Breast epithelium (tissue), 4 donors: ENCODE measurements around the gene HOXC10. TPM values are rescaled to one million over a fixed set of nuclear protein-coding genes. Genes with fewer than 3 reads are reported as not detected.

Experiments
- DNase-seq, 2 donors: peaks; one replicate each; pipeline ENCODE4 v3.0.0-alpha.2; 2019; ENCODE audit warnings: low spot score in 2 of 2
- H3K27ac ChIP-seq, 2 donors: fragments of 200-600 bp; sonication (generic) in 1 of 2; one replicate each; pipeline ENCODE4 v1.5.1; 2016 to 2019; ENCODE audit warnings: mild to moderate bottlenecking in 1 of 2
- H3K27me3 ChIP-seq, 2 donors: fragments of 200-600 bp; sonication (generic) in 1 of 2; one replicate each; pipeline versions ENCODE4 v1.5.1 to v1.6.0; 2017 to 2019; ENCODE audit warnings: control low read depth in 1 of 2, mild to moderate bottlenecking in 1 of 2
- H3K36me3 ChIP-seq: fragments of 200-600 bp; one replicate; pipeline ENCODE4 v1.5.1; 2019
- H3K4me1 ChIP-seq, 2 donors: fragments of 200-600 bp; sonication (generic); one replicate each; pipeline ENCODE4 v1.5.1; 2016 to 2019; ENCODE audit warnings: control low read depth in 1 of 2
- H3K4me3 ChIP-seq, 3 donors: fragments of 200-600 bp; sonication (generic); 1 replicate in 2 of 3; 2 replicates in 1 of 3; pipeline ENCODE4 v1.5.1; 2016 to 2019; ENCODE audit warnings: mild to moderate bottlenecking in 3 of 3, moderate library complexity in 2 of 3
- H3K9me3 ChIP-seq, 2 donors: fragments of 200-600 bp; sonication (generic) in 1 of 2; one replicate each; pipeline ENCODE4 v1.5.1; 2016 to 2019; ENCODE audit warnings: control low read depth in 1 of 2
- POLR2A ChIP-seq: fragments of 450-650 bp; IDR thresholded peaks from one replicate; pipeline ENCODE4 v1.6.1; 2016; ENCODE audit warnings: antibody characterized with exemption, mild to moderate bottlenecking, moderate library complexity
- POLR2AphosphoS5 ChIP-seq, 3 donors: sonication (generic); formaldehyde crosslinking; IDR thresholded peaks; one replicate each; pipeline ENCODE4 v1.6.1; 2017; ENCODE audit warnings: antibody characterized with exemption in 3 of 3
- intact Hi-C: fragments of 100-400 bp; cut with DNase I; formaldehyde crosslinking; loops from one replicate; pipeline ENCODE4 v1.15.1; 2023; ENCODE audit warnings: low total_unique reads
- total RNA-seq, 3 donors: library from RNA; depleted of rRNA; stranded (reverse); fragments of >200 nt; gene quantifications; one replicate each; pipeline ENCODE4 v1.1.0, GENCODE V29; 2016
- TF ChIP-seq, protein P1 (sequence below), 3 donors: fragments of 450-650 bp; IDR thresholded peaks; one replicate each; pipeline ENCODE4 v1.5.1; 2016 to 2017; ENCODE audit warnings: antibody characterized with exemption in 3 of 3, mild to moderate bottlenecking in 3 of 3, moderate library complexity in 3 of 3

HOXC10 gene
- total RNA-seq, 3 donors from 2014 or later = 2.0 to 10.9 (median 4.3) TPM

DNA sequence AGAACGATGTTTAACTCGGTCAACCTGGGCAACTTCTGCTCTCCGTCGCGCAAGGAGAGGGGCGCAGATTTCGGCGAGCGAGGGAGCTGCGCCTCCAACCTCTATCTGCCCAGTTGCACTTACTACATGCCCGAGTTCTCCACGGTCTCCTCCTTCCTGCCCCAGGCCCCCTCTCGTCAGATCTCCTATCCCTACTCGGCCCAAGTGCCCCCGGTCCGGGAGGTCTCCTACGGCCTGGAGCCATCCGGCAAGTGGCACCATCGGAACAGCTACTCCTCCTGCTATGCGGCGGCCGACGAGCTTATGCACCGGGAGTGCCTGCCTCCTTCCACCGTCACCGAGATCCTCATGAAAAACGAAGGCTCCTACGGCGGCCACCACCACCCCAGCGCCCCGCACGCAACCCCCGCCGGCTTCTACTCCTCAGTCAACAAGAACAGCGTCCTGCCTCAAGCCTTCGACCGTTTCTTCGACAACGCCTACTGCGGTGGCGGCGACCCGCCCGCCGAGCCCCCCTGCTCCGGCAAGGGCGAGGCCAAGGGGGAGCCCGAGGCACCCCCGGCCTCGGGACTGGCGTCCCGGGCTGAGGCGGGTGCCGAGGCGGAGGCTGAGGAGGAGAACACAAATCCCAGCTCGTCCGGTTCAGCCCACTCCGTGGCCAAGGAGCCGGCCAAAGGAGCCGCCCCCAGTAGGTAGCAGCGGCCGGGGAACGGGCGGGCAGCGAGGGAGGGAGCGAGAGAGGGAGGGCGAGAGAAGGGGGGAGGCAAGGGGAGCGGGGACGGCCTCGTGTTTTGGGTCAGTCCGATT lies 11.5 kb upstream of the HOXC10 start:
- Histone ChIP-seq H3K36me3 (no peaks in the 10 kb centered on the region), H3K27ac (peak overlapping the region in 1 of 2 donors; percentile 25), H3K9me3 (no peaks in the 10 kb centered on the region), H3K27me3 (peaks cover 11 to 99% of the 10 kb centered on the region in 2 donors), H3K4me1 (peaks cover 0 to 8% of the 10 kb centered on the region in 2 donors), H3K4me3 (peak overlapping the region; percentile 42 to 65 (median 46))
- TF ChIP-seq, protein P1, sequence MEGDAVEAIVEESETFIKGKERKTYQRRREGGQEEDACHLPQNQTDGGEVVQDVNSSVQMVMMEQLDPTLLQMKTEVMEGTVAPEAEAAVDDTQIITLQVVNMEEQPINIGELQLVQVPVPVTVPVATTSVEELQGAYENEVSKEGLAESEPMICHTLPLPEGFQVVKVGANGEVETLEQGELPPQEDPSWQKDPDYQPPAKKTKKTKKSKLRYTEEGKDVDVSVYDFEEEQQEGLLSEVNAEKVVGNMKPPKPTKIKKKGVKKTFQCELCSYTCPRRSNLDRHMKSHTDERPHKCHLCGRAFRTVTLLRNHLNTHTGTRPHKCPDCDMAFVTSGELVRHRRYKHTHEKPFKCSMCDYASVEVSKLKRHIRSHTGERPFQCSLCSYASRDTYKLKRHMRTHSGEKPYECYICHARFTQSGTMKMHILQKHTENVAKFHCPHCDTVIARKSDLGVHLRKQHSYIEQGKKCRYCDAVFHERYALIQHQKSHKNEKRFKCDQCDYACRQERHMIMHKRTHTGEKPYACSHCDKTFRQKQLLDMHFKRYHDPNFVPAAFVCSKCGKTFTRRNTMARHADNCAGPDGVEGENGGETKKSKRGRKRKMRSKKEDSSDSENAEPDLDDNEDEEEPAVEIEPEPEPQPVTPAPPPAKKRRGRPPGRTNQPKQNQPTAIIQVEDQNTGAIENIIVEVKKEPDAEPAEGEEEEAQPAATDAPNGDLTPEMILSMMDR (IDR thresholded peaks at IDR 0.05) = no peak
- TF ChIP-seq POLR2AphosphoS5 (IDR thresholded peaks at IDR 0.05) (no peak), POLR2A (no peak)
- intact Hi-C loops = no loop called here
- no peak for DNase-seq

DNA sequence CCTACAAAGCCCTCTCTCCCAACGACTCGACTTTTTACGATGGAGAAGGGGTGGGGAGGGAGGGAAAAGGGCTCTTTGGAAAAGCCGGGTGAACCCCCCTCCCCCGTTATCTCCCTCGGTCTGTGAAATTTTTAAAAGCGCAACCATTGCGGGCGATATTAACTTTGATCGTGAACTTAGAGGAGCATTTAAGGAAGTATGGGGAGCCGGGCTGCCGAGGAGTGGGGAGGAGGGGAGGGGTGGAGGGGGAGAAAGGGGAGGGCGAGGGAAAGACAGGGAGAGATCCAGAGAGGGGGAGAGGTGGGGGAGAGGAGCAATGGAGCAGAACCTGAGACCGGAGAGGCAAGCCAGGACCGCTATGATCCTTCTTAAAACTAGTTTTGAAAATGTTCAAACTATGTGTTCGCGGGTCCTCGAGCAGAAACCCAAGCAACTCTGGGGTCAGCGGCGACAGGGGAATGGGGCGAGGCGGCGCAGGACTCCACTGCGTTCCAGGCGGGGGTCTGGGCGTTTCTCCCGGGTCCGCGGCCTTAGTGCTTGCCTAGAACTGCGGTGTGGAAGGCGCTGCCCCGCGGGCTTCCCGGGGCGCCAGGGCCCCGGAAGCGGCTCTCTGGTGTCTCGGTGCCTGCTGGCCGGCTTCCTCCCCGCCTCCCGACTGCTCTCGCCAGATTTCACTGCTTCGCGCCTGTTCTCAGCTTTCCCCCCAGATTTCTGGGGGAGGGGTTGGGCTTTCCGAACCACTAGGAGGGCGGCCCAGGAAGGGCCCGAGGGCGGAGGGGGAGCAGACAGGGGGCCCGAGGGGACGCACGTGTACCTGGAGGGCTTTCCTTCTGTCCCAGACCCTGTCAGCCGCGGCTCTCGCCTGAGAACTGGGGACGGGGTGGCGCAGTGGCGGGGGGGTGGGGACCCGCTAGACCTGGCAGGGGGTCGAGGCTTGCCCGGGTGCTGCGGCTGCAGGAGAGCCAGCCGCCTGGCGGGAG lies 10.6 kb upstream of the HOXC10 start, which contains the start of gene HOTAIR:
TSS of gene HOTAIR (minus strand) at position 871 of the 980 bp plus-strand sequence.
- peak within 1 kb of the TSS in 1 of 2 donors; percentile 25 for H3K27ac ChIP-seq
- H3K4me3 ChIP-seq = peak within 1 kb of the TSS; percentile 42 to 65 (median 46)
- peaks cover 11 to 97% of the 10 kb centered on the region in 2 donors for H3K27me3 ChIP-seq
- intact Hi-C loops = no loop called here
- H3K36me3 ChIP-seq = no peaks in the 10 kb centered on the region
- no peaks in the 10 kb centered on the region for H3K9me3 ChIP-seq
- TF ChIP-seq POLR2AphosphoS5 (IDR thresholded peaks at IDR 0.05) (no peak), POLR2A (no peak)
- TF ChIP-seq, protein P1 (IDR thresholded peaks at IDR 0.05) = no peak
- DNase-seq = no peak
- peaks cover 0 to 8% of the 10 kb centered on the region in 2 donors for H3K4me1 ChIP-seq

DNA sequence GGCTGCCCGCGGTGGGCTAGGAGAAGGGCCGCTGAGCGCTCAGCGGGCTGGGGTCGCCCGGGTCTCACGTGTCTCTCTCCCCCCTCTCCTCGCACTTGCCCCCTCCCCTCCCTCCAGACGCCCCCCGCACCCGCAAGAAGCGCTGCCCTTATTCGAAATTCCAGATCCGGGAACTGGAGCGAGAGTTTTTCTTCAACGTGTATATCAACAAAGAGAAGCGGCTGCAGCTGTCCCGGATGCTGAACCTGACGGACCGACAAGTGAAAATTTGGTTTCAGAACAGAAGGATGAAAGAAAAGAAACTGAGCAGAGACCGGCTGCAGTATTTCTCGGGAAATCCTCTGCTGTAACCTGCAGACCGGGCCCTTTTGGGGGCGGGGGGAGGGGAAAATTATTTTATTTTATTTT lies 9.9 kb upstream of the HOXC10 start:
- H3K27me3 ChIP-seq = peaks cover 11 to 95% of the 10 kb centered on the region in 2 donors
- H3K4me3 ChIP-seq = peak overlapping the region; percentile 42 to 65 (median 46)
- TF ChIP-seq, protein P1 (IDR thresholded peaks at IDR 0.05) = no peak
- no peak for TF ChIP-seq POLR2AphosphoS5 (IDR thresholded peaks at IDR 0.05)
- TF ChIP-seq POLR2A = no peak
- no peaks in the 10 kb centered on the region for H3K9me3 ChIP-seq
- DNase-seq = no peak
- intact Hi-C loops = no loop called here
- H3K27ac ChIP-seq = peak overlapping the region in 1 of 2 donors; percentile 25
- H3K4me1 ChIP-seq = peaks cover 0 to 8% of the 10 kb centered on the region in 2 donors
- no peaks in the 10 kb centered on the region for H3K36me3 ChIP-seq

DNA sequence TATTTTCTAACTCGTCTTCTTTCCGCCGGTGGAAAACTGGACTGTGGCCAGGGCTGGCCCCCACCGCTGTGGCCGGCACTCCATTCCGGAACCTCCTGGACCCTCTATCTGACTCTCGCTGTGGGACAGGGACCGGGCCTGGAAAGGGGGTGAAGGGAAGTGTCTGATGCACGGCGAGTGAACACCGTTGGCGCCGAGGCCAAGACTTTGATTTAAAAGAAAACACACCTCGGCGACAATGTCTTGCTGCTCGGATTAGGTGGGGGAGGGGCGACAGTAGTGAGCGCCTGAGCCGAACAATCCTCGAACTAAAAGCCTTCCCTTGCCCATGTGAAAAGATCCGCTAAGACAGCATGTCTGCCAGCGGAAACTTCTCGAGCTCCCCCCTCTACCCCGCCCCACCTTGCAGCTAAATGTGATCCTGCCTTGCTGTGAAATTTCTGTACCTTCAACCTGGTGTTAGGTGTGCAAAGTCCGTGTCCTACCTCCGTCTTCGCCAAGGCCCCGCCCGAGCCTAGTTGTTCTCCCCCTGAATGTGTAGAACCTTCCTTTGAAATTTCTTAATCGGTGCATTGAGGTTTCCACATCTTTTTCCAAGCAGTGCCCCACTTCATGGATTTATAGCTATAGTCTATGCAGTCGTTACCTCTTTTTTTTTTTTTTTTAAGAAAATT lies 9.3 kb upstream of the HOXC10 start:
- no peak for DNase-seq
- TF ChIP-seq POLR2A = no peak
- TF ChIP-seq, protein P1 (IDR thresholded peaks at IDR 0.05) = no peak
- TF ChIP-seq POLR2AphosphoS5 (IDR thresholded peaks at IDR 0.05) = no peak
- Histone ChIP-seq H3K36me3 (no peaks in the 10 kb centered on the region), H3K4me1 (peaks cover 0 to 8% of the 10 kb centered on the region in 2 donors), H3K9me3 (no peaks in the 10 kb centered on the region), H3K27me3 (peaks cover 11 to 90% of the 10 kb centered on the region in 2 donors), H3K4me3 (peak overlapping the region; percentile 42 to 65 (median 46)), H3K27ac (no peak overlapping the region)
- intact Hi-C loops = no loop called here
